ENCODE data around the gene ATP8B1. TPM values are rescaled to one million over a fixed set of nuclear protein-coding genes. Genes with fewer than 3 reads are reported as not detected.

ATP8B1 gene
- total and polyA plus RNA-seq, 9 of the 15 experiments (the other 6 are each of a cell fraction or from before 2014, with no cell fraction given) = 0.01 to 0.22 (median 0.03) TPM; not detected in 3

DNA sequence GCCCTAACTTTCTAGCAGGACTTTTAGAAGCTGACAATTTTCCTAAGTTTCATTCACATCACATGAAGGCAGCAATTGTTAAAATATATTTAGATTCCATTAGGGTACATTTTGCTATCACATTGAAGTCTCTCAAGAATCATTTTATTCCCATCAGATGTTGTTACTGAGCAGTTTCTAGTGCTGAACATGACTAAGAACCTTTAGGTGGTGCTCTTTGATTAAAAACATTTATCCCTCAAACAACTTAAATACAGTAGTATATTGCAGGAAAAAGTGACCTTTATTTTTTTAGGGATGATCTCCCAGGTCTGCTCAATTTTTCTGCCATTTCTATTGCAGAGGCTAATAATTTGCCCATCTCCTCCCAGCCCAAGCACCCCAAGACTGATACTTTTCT is 158.6 kb downstream of the ATP8B1 start:
- Histone ChIP-seq H3K4me3 (no peak overlapping the region), H3K79me2 (ENCODE audit: control insufficient read depth, insufficient read depth, low read length) (no peaks in the 10 kb centered on the region), H3K4me2 (ENCODE audit: insufficient read depth, low read length) (no peak overlapping the region), H3K36me3 (ENCODE audit: control insufficient read depth, insufficient read depth, low read length) (no peaks in the 10 kb centered on the region), H3K9ac (ENCODE audit: insufficient read depth in 1 of 2, low read depth in 2 of 2, low read length in 2 of 2) (no peak overlapping the region), H3K27ac (ENCODE audit: extremely low read depth, low read depth, low read length) (no peak overlapping the region), H2AFZ (ENCODE audit: low read depth, low read length) (no peak overlapping the region), H3K27me3 (ENCODE audit: control insufficient read depth in 2 of 2, insufficient read depth in 2 of 2, low read length in 2 of 2) (no peaks in the 10 kb centered on the region), H4K20me1 (replicated peaks; ENCODE audit: control insufficient read depth, insufficient read depth, low read length) (no peaks in the 10 kb centered on the region), H3K9me1 (ENCODE audit: control insufficient read depth, insufficient read depth, low read length) (no peaks in the 10 kb centered on the region), H3K4me1 (replicated peaks in 1 of 2; ENCODE audit: control insufficient read depth in 2 of 2, insufficient read depth in 2 of 2, low read length in 2 of 2) (peaks cover 1 to 4% of the 10 kb centered on the region in 2 experiments; a peak in 4 of 5 replicates), H3K9me3 (replicated peaks; ENCODE audit: control insufficient read depth, insufficient read depth, low read depth, low read length) (no peaks in the 10 kb centered on the region)
- DNase-seq (ENCODE audit: extremely low read depth in 1 of 4, low spot score in 3 of 4) (no peak), ATAC-seq (no peak), FAIRE-seq (no peak)
- intact Hi-C loops (cut with micrococcal nuclease) (no loop called here), in situ Hi-C loops (cut with MboI) (loop anchor here (25.0 kb wide), 1 partner anchor 218 kb away; no protein-coding TSS in a partner anchor)
- CTCF ChIA-PET (ENCODE audit: low intra/inter-chr PET ratio) = interaction anchor here (0.6 to 1.4 kb wide), 2 partner anchors 401 to 477 kb away, joined by 4 to 5 read pairs; no protein-coding TSS in a partner anchor
- POLR2A ChIA-PET = no interaction called here
- BruUV-seq (replicated peaks) = no TSS peak
- no peak for TF ChIP-seq NONO (IDR thresholded peaks at IDR 0.05; ENCODE audit: low read depth in 2 of 2, low read length in 1 of 2)
- TF ChIP-seq HOXB6 (CRISPR knock-in tag; IDR thresholded peaks at IDR 0.05; ENCODE audit: borderline replicate concordance) = no peak
- TF ChIP-seq GMEB1 (CRISPR knock-in tag; IDR thresholded peaks at IDR 0.05) = no peak
- TF ChIP-seq CTCF (IDR thresholded peaks at IDR 0.05 in 2 of 3, conservative IDR thresholded peaks at IDR 0.05 in 1 of 3; ENCODE audit: insufficient read depth in 2 of 3, low read depth in 1 of 3, low read length in 3 of 3) = peak in 1 of 3 experiments; percentile 50; a peak in 3 of 6 replicates
- no peak for TF ChIP-seq E2F6 (IDR thresholded peaks at IDR 0.05; ENCODE audit: borderline replicate concordance in 1 of 2, extremely low read depth in 1 of 2, insufficient read depth in 1 of 2, insufficient read length in 1 of 2, low read depth in 1 of 2, low read length in 1 of 2, poor library complexity in 1 of 2, severe bottlenecking in 1 of 2)
- TF ChIP-seq RAD21 (CRISPR knock-in tag; conservative IDR thresholded peaks at IDR 0.05 in 1 of 2, IDR thresholded peaks at IDR 0.05 in 1 of 2) = peak; percentile 27 to 51; a peak in 3 of 4 replicates
- no peak for TF ChIP-seq NFE2 (IDR thresholded peaks at IDR 0.05; ENCODE audit: low read depth)
- no peak for TF ChIP-seq EP400 (IDR thresholded peaks at IDR 0.05)
- TF ChIP-seq TCF15 (CRISPR knock-in tag; IDR thresholded peaks at IDR 0.05) = no peak
